OCI-LY7 (cell line): ENCODE measurements around the gene DMD. TPM values are rescaled to one million over a fixed set of nuclear protein-coding genes. Genes with fewer than 3 reads are reported as not detected.

Experiments used
- BruUV-seq: library from RNA; stranded (reverse); fragments of 400-500 nt; replicated peaks from 2 replicates; lab custom pipeline; 2021; lab: Mats Ljungman, UMichigan
- CTCF ChIA-PET: fragments of 300-600 bp; sonication (Branson Sonifier 250); formaldehyde crosslinking; loops from one replicate; lab custom pipeline; 2022; ENCODE audit warnings: antibody characterized with exemption; ENCODE audit not compliant: unreplicated experiment; lab: Charles Lee
- POLR2A ChIA-PET: fragments of 300-600 bp; sonication (Branson Sonifier 250); formaldehyde crosslinking; loops from one replicate; lab custom pipeline; 2022; ENCODE audit warnings: antibody characterized with exemption; lab: Charles Lee
- DNase-seq: peaks from one replicate; pipeline ENCODE4 v3.0.0-alpha.2; 2015; ENCODE audit warnings: low spot score
- H2AFZ ChIP-seq: fragments of 200-600 bp; sonication (generic), shearing (Covaris generic); 2 replicates; pipeline ENCODE4 v1.6.1; 2014; ENCODE audit warnings: mild to moderate bottlenecking, antibody characterized with exemption, low read length, moderate library complexity
- H3K27ac ChIP-seq: fragments of 200-600 bp; sonication (generic); 2 replicates; pipeline ENCODE4 v1.5.1; 2014; ENCODE audit warnings: mixed run types, low read depth, mild to moderate bottlenecking, moderate library complexity, low read length, inconsistent platforms; ENCODE audit not compliant: poor library complexity, severe bottlenecking
- H3K36me3 ChIP-seq: fragments of 200-600 bp; sonication (generic); 2 replicates; pipeline ENCODE4 v1.6.1; 2014; ENCODE audit warnings: mild to moderate bottlenecking, antibody characterized with exemption, low read length, moderate library complexity, mixed read lengths; ENCODE audit not compliant: insufficient read depth
- H3K4me1 ChIP-seq: fragments of 200-600 bp; sonication (generic); 2 replicates; pipeline ENCODE4 v1.5.1; 2014; ENCODE audit warnings: mild to moderate bottlenecking, low read length; ENCODE audit not compliant: insufficient read depth, poor library complexity, severe bottlenecking
- H3K4me2 ChIP-seq: fragments of 200-600 bp; sonication (generic); 2 replicates; pipeline ENCODE4 v1.6.1; 2014; ENCODE audit warnings: mild to moderate bottlenecking, low read length
- H3K4me3 ChIP-seq: fragments of 200-600 bp; sonication (generic); 2 replicates; pipeline ENCODE4 v1.5.1; 2014; ENCODE audit warnings: mild to moderate bottlenecking, low read depth, low read length; ENCODE audit not compliant: poor library complexity, severe bottlenecking
- H3K79me2 ChIP-seq: fragments of 200-600 bp; sonication (generic); 2 replicates; pipeline ENCODE4 v1.6.1; 2016; ENCODE audit warnings: low read depth, mild to moderate bottlenecking, low read length, moderate library complexity, mixed read lengths; ENCODE audit not compliant: insufficient read depth
- H3K9me2 ChIP-seq: fragments of 200-600 bp; sonication (generic); 2 replicates; pipeline ENCODE4 v1.6.1; 2016; ENCODE audit warnings: mild to moderate bottlenecking, low read length, mixed read lengths; ENCODE audit not compliant: insufficient read depth
- H3K9me3 ChIP-seq: fragments of 200-600 bp; sonication (generic); 2 replicates; pipeline ENCODE4 v1.6.1; 2014; ENCODE audit warnings: mild to moderate bottlenecking, mixed run types, low read length, mixed read lengths
- H4K20me1 ChIP-seq: fragments of 200-600 bp; sonication (generic); 2 replicates; pipeline ENCODE4 v1.6.1; 2014; ENCODE audit warnings: mild to moderate bottlenecking, antibody characterized with exemption, low read length, moderate library complexity, mixed read lengths; ENCODE audit not compliant: insufficient read depth
- CTCF ChIP-seq: fragments of 200-600 bp; sonication (generic); conservative IDR thresholded peaks from 2 replicates; pipeline ENCODE4 v1.5.1; 2014; ENCODE audit warnings: mild to moderate bottlenecking, antibody characterized with exemption, low read length, moderate library complexity, mixed read lengths
- EZH2phosphoT487 ChIP-seq: fragments of 200-600 bp; sonication (generic); IDR thresholded peaks from 2 replicates; pipeline ENCODE4 v1.6.1; 2018; ENCODE audit warnings: low read depth, borderline replicate concordance, mild to moderate bottlenecking, mixed run types, antibody characterized with exemption, low read length, moderate library complexity, mixed read lengths
- intact Hi-C: fragments of 100-400 bp; cut with micrococcal nuclease; formaldehyde crosslinking; loops from one replicate; pipeline ENCODE4 v1.10.0; 2022; ENCODE audit not compliant: unreplicated experiment
- total RNA-seq, 2 experiments: library from RNA; depleted of rRNA in 1 of 2; stranded (reverse); fragments of >200 nt in 1 of 2; shearing (Covaris generic) in 1 of 2; gene quantifications; 2 replicates each; pipeline ENCODE4 v1.2.3, GENCODE V29; 2014 to 2022

The DMD gene
- total RNA-seq, 2 experiments from 2014 or later: 20.5 to 61.4 TPM

GRCh38 chrX:31449965-31450364 is 1761.4 kb downstream of the DMD start:
- POLR2A ChIA-PET: no interaction called here
- Histone ChIP-seq H3K4me1 (no peaks in the 10 kb centered on the region), H3K36me3 (no peaks in the 10 kb centered on the region), H3K27ac (no peak overlapping the region), H3K9me2 (no peaks in the 10 kb centered on the region), H2AFZ (no peak overlapping the region), H3K4me3 (no peak overlapping the region), H3K79me2 (no peaks in the 10 kb centered on the region), H3K9me3 (no peaks in the 10 kb centered on the region), H3K4me2 (no peak overlapping the region), H4K20me1 (no peaks in the 10 kb centered on the region)
- TF ChIP-seq EZH2phosphoT487 (no peak), CTCF (no peak)
- CTCF ChIA-PET: no interaction called here
- BruUV-seq: no TSS peak
- intact Hi-C loops: no loop called here
- no peak for DNase-seq

- Histone ChIP-seq H3K79me2 (no peaks in the 10 kb centered on the region), H3K4me3 (no peak overlapping the region), H3K9me2 (no peaks in the 10 kb centered on the region), H3K36me3 (no peaks in the 10 kb centered on the region), H4K20me1 (no peaks in the 10 kb centered on the region), H3K4me1 (no peaks in the 10 kb centered on the region), H3K4me2 (no peak overlapping the region), H3K9me3 (no peaks in the 10 kb centered on the region), H2AFZ (no peak overlapping the region), H3K27ac (no peak overlapping the region)
- intact Hi-C loops: no loop called here
- TF ChIP-seq CTCF: no peak
- no peak for TF ChIP-seq EZH2phosphoT487
- ChIA-PET POLR2A (no interaction called here), CTCF (no interaction called here)
- DNase-seq: no peak
- no TSS peak for BruUV-seq
These were observed 1762.3 kb downstream of the DMD start for GRCh38 chrX:31449081-31449480.

- H3K4me2 ChIP-seq: no peak overlapping the region
- H3K9me2 ChIP-seq: no peaks in the 10 kb centered on the region
- intact Hi-C loops: no loop called here
- H3K4me3 ChIP-seq: no peak overlapping the region
- H4K20me1 ChIP-seq: no peaks in the 10 kb centered on the region
- H2AFZ ChIP-seq: no peak overlapping the region
- DNase-seq: no peak
- ChIA-PET CTCF (no interaction called here), POLR2A (no interaction called here)
- no peak for TF ChIP-seq EZH2phosphoT487
- TF ChIP-seq CTCF: no peak
- H3K27ac ChIP-seq: no peak overlapping the region
- no TSS peak for BruUV-seq
- no peaks in the 10 kb centered on the region for H3K4me1 ChIP-seq
- no peaks in the 10 kb centered on the region for H3K79me2 ChIP-seq
- no peaks in the 10 kb centered on the region for H3K36me3 ChIP-seq
- no peaks in the 10 kb centered on the region for H3K9me3 ChIP-seq
These were observed 1765.8 kb downstream of the DMD start for GRCh38 chrX:31445542-31445941.
